Fibroblast of skin of left biceps (primary cell): Measurements from ENCODE around the gene HIRIP3.
A peak's percentile ranks its signal among the peaks of the same experiment; 100 is the strongest.

Experiments used
- DNase-seq, 2 experiments: peaks; one replicate each; pipeline ENCODE4 v3.0.0-alpha.2; 2013; ENCODE audit warnings: low read depth in 2 of 2

Gene HIRIP3

DNA sequence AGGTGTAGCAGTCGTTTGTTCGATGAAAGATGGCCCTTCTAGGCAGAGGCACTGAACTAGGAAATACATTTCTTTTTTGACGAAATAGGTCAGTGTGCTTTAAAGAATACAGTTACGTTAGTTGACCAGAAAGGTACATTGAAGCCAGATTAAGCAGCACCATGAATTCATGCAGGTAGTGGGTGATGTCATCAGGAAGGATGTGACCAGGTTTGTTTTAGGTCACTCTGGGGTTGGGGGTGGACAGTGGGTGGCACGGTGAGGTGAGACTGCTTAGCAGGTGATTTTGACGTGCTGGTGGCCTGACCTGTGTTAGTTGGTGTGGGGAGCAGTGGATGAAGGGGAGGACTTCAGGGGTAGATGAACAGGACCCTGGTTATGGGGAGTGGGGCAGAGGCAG lies 4.2 kb upstream of the HIRIP3 start:
- DNase-seq: no peak

- DNase-seq: no peak
Measured at GRCh38 chr16:29996766-29997250, 1.4 kb upstream of the HIRIP3 start.

DNA sequence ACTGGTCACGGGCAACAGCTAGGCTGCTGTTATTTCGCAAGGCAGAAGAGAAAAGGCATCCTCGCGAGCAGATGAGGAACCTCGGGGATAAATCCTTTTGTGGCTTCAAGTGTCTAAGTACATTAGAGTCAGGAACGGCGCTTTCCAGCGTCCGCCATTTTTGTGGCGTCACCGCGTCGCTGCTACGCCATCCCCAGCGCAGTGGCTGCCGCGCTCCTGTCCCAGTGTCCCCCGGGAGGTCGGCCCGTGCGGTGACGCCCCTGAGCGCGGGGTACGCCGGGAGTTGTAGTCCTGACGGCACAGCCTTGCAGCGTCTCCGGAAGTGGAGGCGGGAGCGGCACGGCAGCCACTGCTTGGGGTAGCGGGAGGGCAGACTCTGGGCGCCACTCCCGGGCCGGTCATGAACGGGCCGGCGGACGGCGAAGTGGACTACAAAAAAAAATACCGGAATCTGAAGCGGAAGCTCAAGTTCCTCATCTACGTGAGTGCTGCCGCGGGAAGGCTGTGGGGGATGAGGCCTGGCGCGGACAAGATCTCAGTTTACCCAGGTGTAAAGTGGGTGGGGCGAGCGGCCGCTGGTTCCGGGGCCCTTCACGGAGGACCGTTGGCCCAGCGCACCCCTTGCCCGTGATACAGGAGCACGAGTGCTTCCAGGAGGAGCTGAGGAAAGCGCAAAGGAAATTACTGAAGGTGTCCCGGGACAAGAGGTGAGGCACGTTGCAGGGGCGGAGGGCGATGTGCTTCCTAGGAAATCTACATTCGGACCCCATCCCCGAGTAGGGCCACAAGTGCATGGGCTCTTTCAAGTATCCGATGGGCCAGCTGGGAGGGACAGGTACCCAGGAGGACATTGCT lies 721 bp upstream of the HIRIP3 start, which contains the start of gene INO80E:
Gene INO80E (plus strand): TSS at position 331 of the 855 bp plus-strand sequence. CDS start 70 bp downstream, at position 401.
- DNase-seq: peak; percentile 79 to 84

- no peak for DNase-seq
Measured at GRCh38 chr16:29994600-29995323, 655 bp downstream of the HIRIP3 start.

- no peak for DNase-seq
Measured at GRCh38 chr16:29993903-29994599, 1.4 kb downstream of the HIRIP3 start.

DNA sequence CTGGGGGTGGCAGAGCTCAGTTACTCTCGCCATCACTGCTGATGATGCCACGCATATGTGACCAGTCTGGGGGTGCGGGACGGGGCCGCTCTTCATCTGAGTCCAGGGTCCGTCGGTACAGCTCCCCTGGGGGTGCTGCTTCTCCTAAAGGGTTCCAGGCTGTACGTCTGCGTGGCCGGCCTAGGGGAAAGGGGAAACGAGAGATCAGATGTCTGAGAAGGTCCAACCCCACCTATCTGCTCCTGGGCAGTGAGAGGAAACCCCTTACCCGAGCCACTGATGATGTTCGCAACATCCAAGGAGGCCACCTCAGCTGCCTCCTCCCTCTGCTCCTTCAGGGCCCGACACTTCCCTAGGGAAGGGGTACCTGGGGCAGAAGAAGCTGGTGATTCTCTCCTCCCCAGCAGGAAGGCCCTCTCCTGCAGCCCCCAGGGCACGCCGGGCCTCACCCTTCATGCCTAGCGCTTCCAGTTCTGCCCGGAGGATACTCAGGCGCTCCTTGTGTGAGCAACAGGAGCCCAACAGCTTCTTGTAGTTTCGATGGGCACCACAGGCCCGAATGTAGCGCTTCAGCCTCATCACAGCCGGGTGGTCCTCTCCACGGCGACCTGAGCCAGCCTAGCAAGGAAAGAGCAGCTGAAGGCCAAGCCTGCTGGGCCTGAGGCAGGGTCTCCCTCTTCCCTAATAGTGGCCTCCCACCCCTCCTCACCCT lies 2.1 kb downstream of the HIRIP3 start:
- no peak for DNase-seq

DNA sequence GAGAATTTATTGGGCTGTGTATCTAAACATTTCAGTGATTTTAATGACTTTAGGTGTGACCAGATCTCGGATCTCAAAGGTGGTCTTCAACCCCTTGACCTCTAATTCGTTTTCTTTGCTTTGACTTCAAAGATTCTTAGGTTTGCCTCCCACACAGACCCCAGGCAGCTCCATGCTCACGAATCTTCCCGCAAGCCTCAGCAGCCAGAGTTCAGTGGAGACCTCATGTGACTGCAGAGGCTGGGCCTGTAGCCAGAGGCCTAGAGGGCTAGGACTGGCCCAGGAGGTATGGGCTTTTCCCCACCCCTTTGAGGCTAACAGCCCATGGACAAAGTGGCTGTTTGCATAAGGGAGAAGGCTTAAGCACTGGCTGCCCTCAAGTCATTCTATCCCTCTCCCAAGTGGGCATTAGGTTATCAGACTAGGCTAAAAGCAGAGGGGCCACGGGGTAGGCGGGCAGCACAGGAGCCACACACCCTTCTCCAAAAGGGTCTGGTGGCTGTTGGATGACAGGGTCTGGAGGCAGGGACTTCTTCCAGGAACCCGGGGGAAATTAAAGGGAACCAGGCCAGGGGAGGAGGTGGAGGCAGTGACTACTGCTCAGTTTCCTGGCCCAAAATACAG lies 3.0 kb downstream of the HIRIP3 start:
- no peak for DNase-seq

GRCh38 chr16:29991571-29991904 lies 3.9 kb downstream of the HIRIP3 start:
- DNase-seq: no peak

GRCh38 chr16:29990883-29991570 lies 4.4 kb downstream of the HIRIP3 start:
- no peak for DNase-seq

- no peak for DNase-seq
Measured at GRCh38 chr16:29990034-29990433, 5.4 kb downstream of the HIRIP3 start.

DNA sequence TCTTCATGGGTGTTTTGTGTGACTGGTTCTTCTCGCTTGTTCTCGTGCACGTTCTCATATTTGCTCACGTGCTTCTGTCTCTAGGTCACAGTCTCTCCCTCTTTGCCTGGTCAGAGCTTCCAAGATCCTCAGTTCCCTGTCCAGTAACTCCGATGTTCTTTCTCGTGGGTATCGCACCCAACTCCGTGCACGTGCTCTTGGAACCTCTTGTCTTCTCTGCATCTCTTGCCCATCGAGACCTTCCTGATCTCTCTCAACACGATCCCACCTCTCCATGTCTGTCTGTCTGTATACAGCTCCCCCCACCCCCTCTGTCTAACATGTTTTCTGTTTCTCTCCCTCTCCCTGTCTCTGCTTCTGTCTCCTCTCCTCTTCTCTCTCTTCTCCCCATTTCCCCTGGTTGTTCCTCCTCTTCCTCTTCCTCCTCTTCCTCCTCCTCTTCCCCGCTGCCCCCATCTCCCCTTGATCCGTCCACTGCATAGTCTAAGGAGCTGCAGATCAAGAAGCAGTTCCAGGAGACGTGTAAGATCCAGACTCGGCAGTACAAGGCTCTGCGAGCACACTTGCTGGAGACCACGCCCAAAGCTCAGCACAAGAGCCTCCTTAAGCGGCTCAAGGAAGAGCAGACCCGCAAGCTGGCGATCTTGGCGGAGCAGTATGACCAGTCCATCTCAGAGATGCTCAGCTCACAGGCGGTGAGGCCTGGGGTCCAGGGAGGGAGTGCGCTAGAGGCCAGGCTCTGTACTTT lies 6.1 kb downstream of the HIRIP3 start:
- no peak for DNase-seq

DNA sequence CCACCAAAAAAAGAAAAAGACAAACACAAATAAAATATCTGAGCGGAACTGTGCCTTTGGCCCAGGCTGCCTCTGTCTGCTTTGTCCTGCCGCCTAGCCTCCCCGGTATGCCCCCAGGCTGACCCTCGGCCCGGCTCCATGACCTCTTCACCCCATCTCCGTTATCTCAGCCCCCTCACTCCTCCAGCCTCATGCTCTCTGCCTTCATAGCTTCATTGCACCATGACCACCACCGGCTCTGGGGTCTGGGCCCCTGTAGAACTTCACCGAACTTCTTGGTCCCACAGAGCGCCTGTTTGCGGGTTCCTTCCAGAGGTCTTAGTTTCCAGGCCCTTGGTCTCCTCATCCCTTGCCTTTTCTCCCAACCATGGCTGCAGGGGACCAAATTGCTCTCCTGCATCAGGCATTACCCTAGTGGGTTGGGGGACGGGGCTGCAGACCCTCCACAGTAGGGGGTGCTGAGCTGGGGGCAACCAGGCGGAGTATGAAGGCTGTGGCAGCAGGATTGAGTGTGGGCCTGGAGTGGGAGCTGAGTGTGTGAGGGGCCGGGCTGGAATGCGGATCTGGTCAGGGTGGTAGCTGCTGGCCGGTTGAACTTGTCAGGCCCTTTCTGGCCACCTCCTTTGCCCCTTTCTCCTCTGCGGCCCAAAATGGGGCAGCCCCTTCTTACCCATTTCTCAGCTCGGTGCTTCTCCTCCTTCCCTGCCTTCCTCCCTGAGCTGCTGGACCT lies 6.9 kb downstream of the HIRIP3 start:
- no peak for DNase-seq

DNA sequence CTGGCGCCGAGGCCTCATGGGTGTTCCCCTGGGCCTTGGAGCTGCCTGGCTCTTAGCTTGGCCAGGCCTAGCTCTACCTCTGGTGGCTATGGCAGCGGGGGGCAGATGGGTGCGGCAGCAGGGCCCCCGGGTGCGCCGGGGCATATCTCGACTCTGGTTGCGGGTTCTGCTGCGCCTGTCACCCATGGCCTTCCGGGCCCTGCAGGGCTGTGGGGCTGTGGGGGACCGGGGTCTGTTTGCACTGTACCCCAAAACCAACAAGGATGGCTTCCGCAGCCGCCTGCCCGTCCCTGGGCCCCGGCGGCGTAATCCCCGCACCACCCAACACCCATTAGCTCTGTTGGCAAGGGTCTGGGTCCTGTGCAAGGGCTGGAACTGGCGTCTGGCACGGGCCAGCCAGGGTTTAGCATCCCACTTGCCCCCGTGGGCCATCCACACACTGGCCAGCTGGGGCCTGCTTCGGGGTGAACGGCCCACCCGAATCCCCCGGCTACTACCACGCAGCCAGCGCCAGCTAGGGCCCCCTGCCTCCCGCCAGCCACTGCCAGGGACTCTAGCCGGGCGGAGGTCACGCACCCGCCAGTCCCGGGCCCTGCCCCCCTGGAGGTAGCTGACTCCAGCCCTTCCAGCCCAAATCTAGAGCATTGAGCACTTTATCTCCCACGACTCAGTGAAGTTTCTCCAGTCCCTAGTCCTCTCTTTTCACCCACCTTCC lies 7.9 kb downstream of the HIRIP3 start:
- no peak for DNase-seq

DNA sequence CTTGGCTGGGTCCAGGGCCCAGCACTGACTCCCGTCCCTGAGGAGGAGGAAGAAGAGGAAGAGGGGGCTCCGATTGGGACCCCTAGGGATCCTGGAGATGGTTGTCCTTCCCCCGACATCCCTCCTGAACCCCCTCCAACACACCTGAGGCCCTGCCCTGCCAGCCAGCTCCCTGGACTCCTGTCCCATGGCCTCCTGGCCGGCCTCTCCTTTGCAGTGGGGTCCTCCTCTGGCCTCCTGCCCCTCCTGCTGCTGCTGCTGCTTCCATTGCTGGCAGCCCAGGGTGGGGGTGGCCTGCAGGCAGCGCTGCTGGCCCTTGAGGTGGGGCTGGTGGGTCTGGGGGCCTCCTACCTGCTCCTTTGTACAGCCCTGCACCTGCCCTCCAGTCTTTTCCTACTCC lies 8.5 kb downstream of the HIRIP3 start:
- DNase-seq: no peak

DNA sequence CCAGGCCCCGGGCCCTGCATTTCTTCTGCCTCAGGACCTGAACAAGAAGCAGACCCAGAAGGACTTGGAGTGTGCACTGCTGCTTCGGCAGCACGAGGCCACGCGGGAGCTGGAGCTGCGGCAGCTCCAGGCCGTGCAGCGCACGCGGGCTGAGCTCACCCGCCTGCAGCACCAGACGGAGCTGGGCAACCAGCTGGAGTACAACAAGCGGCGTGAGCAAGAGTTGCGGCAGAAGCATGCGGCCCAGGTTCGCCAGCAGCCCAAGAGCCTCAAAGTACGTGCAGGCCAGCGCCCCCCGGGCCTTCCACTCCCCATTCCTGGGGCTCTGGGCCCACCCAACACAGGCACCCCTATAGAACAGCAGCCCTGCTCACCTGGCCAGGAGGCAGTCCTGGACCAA lies 9.2 kb downstream of the HIRIP3 start:
- DNase-seq: no peak

GRCh38 chr16:29985271-29985811 lies 10.1 kb downstream of the HIRIP3 start:
- DNase-seq: no peak

- no peak for DNase-seq
Measured at GRCh38 chr16:29984764-29985147, 10.7 kb downstream of the HIRIP3 start.

- DNase-seq: no peak
Measured at GRCh38 chr16:29984137-29984763, 11.2 kb downstream of the HIRIP3 start.
